AG10803 (cell line): ENCODE results near the gene RECK.

Source experiments
- DNase-seq: peaks from one replicate; pipeline ENCODE4 v3.0.0; 2010; ENCODE audit warnings: low read depth
- H3K4me3 ChIP-seq: 2 replicates; pipeline ENCODE4 v1.5.1; 2011; ENCODE audit warnings: mild to moderate bottlenecking, low read length, control low read depth
- CTCF ChIP-seq: conservative IDR thresholded peaks from 2 replicates; pipeline ENCODE4 v1.5.1; 2011; ENCODE audit warnings: mild to moderate bottlenecking, low read length, control low read depth, inconsistent platforms

Gene RECK

GRCh38 chr9:36134761-36135505 is 98.2 kb downstream of the RECK start:
- no peak for DNase-seq
- TF ChIP-seq CTCF: no peak
- H3K4me3 ChIP-seq: no peak overlapping the region

GRCh38 chr9:36135741-36136271 is 99.1 kb downstream of the RECK start:
- peak overlapping the region; percentile 75 for H3K4me3 ChIP-seq
- TF ChIP-seq CTCF: no peak
- DNase-seq: no peak

- DNase-seq: peak; percentile 64
- TF ChIP-seq CTCF: no peak
- peak within 1 kb of the TSS; percentile 75 for H3K4me3 ChIP-seq
These were observed 99.7 kb downstream of the RECK start, which contains the start of gene GLIPR2 for GRCh38 chr9:36136272-36136893. GLIPR2 (plus strand) TSS chr9:36136733; CDS start chr9:36136779, 46 bp downstream.

GRCh38 chr9:36136894-36137391 is 100.2 kb downstream of the RECK start:
- no peak for TF ChIP-seq CTCF
- DNase-seq: no peak
- peak overlapping the region; percentile 75 for H3K4me3 ChIP-seq

- TF ChIP-seq CTCF: no peak
- peak overlapping the region; percentile 75 for H3K4me3 ChIP-seq
- DNase-seq: peak; percentile 31
These were observed 100.8 kb downstream of the RECK start for GRCh38 chr9:36137392-36138004.

GRCh38 chr9:36138496-36138895 is 101.8 kb downstream of the RECK start:
- TF ChIP-seq CTCF: no peak

More at GRCh38 chr9:36138496-36138895, 101.8 kb downstream of the RECK start:
- no peak overlapping the region for H3K4me3 ChIP-seq
- DNase-seq: no peak
